Pancreas (tissue), 10 donors: Measurements from ENCODE around the gene NELFB. TPM values are rescaled to one million over a fixed set of nuclear protein-coding genes. Genes with fewer than 3 reads are reported as not detected.

Source experiments
- ATAC-seq, 4 donors: fragments of 200-7000 bp; cut with Tn5 transposase; one replicate each; pipeline versions ENCODE4 v1.8.0 to v1.9.1; 2020; ENCODE audit warnings: mild to moderate bottlenecking in 4 of 4, moderate library complexity in 4 of 4
- DNase-seq, 6 donors: peaks; one replicate each; pipeline ENCODE4 v3.0.0-alpha.2; 2020
- FAIRE-seq: peaks from 2 replicates; lab custom pipeline; 2012; peaks lifted over from hg19 to GRCh38; lab: Jason Lieb, UNC
- H3K27ac ChIP-seq, 4 donors: fragments of 200-600 bp; sonication (generic); 1 replicate in 3 of 4; 2 replicates in 1 of 4; pipeline versions ENCODE4 v1.5.0 to v1.8.0; 2020
- H3K27me3 ChIP-seq, 4 donors: fragments of 200-600 bp; one replicate each; pipeline ENCODE4 v1.8.0; 2021
- H3K36me3 ChIP-seq, 3 donors: fragments of 200-600 bp; sonication (generic) in 1 of 3; one replicate each; pipeline versions ENCODE4 v1.5.0 to v1.8.0; 2020 to 2021
- H3K4me1 ChIP-seq, 3 donors: fragments of 200-600 bp; one replicate each; pipeline ENCODE4 v1.8.0; 2021
- H3K4me3 ChIP-seq, 4 donors: fragments of 200-600 bp; sonication (generic) in 2 of 4; one replicate each; pipeline versions ENCODE4 v1.5.0 to v1.8.0; 2020 to 2021
- H3K9me3 ChIP-seq, 4 donors: fragments of 200-600 bp; one replicate each; pipeline ENCODE4 v1.8.0; 2021
- CTCF ChIP-seq, 4 donors: fragments of 200-600 bp; sonication (generic) in 3 of 4; IDR thresholded peaks; one replicate each; pipeline versions ENCODE4 v1.5.0 to v1.8.0; 2021; ENCODE audit warnings: antibody characterized with exemption in 4 of 4
- WGBS, 2 donors: extraction: QIAGEN DNeasy Blood & Tissue Kit; methylation state at CpG; one replicate each; pipeline ENCODE4 v1.1.7; 2013; 5-methylcytosine and 5-hydroxymethylcytosine counted together
- intact Hi-C, 3 donors: fragments of 100-400 bp; cut with DNase I; formaldehyde crosslinking; loops; one replicate each; pipeline versions ENCODE4 v1.11.1 to v1.14.2; 2022
- polyA plus RNA-seq, 2 donors: library from polyadenylated mRNA; stranded (reverse); fragments of 200-250 nt; gene quantifications; one replicate each; pipeline ENCODE4 v1.2.3, GENCODE V29; 2013
- total RNA-seq, 6 donors: library from RNA; stranded (reverse); fragmentation: NEBNext Ultra II Directional in 4 of 6; extraction: Animal tissue kit (Norgen Biotek cat#: 25700) in 4 of 6; gene quantifications; one replicate each; pipeline versions ENCODE4 v1.2.1 to v1.2.4, GENCODE V29; 2021 to 2023
- donor health status: healthy with polysubstance abuse.
- donor health status: DM: no; HTN: no; CAD: no; lungs with moderate emphysema.
- donor health status: DM: no; HTN: no; CAD: no.
- donor health status: control.
- donor health status: control.
- donor health status: Bipolar disorder and iron deficiency.
- donor health status: DM: yes; HTN: yes; CAD: no.
- donor health status: DM: no; HTN: no; CAD: no.
- donor health status: DM: no; HTN: no; CAD: no.
- donor health status: DM: yes; HTN: yes; CAD: no.

The NELFB gene
- total and polyA plus RNA-seq, 8 donors: 22.3 to 34.2 (median 29.5) TPM

- H3K27ac ChIP-seq: no peak overlapping the region
- no peaks in the 10 kb centered on the region for H3K27me3 ChIP-seq
- no peak overlapping the region for H3K4me3 ChIP-seq
- H3K4me1 ChIP-seq: peaks cover 0 to 3% (median 0%) of the 10 kb centered on the region in 3 donors
- FAIRE-seq (no peak), DNase-seq (peak in 1 of 6 donors; percentile 35), ATAC-seq (no peak)
- H3K9me3 ChIP-seq: no peaks in the 10 kb centered on the region
- TF ChIP-seq CTCF (IDR thresholded peaks at IDR 0.05): no peak
- intact Hi-C loops: no loop called here
- H3K36me3 ChIP-seq: no peaks in the 10 kb centered on the region
- WGBS, 2 donors: 89 to 91% methylated on average over 49 of the region's 49 CpGs
These were observed 41.7 kb upstream of the NELFB start for GRCh38 chr9:137213160-137214060.

GRCh38 chr9:137214620-137215019 lies 40.5 kb upstream of the NELFB start:
- peaks cover 0 to 5% (median 0%) of the 10 kb centered on the region in 3 donors for H3K4me1 ChIP-seq
- intact Hi-C loops: no loop called here
- FAIRE-seq: no peak
- ATAC-seq: no peak
- no peaks in the 10 kb centered on the region for H3K36me3 ChIP-seq
- DNase-seq: peak in 1 of 6 donors; percentile 33
- no peaks in the 10 kb centered on the region for H3K27me3 ChIP-seq
- TF ChIP-seq CTCF (IDR thresholded peaks at IDR 0.05): no peak
- WGBS, 2 donors: 91 to 97% methylated on average over 19 of the region's 19 CpGs
- H3K27ac ChIP-seq: no peak overlapping the region
- H3K4me3 ChIP-seq: no peak overlapping the region
- H3K9me3 ChIP-seq: no peaks in the 10 kb centered on the region

GRCh38 chr9:137215196-137215986 lies 39.7 kb upstream of the NELFB start:
- H3K4me3 ChIP-seq: no peak overlapping the region
- 91 to 94% methylated on average over 22 of the region's 22 CpGs for WGBS, 2 donors
- H3K27ac ChIP-seq: no peak overlapping the region
- no peak for FAIRE-seq
- no peak for ATAC-seq
- no peaks in the 10 kb centered on the region for H3K9me3 ChIP-seq
- intact Hi-C loops: no loop called here
- no peaks in the 10 kb centered on the region for H3K36me3 ChIP-seq
- no peak for TF ChIP-seq CTCF (IDR thresholded peaks at IDR 0.05)
- peaks cover 0 to 5% (median 0%) of the 10 kb centered on the region in 3 donors for H3K4me1 ChIP-seq
- no peaks in the 10 kb centered on the region for H3K27me3 ChIP-seq
- DNase-seq: peak in 1 of 6 donors; percentile 51

DNA sequence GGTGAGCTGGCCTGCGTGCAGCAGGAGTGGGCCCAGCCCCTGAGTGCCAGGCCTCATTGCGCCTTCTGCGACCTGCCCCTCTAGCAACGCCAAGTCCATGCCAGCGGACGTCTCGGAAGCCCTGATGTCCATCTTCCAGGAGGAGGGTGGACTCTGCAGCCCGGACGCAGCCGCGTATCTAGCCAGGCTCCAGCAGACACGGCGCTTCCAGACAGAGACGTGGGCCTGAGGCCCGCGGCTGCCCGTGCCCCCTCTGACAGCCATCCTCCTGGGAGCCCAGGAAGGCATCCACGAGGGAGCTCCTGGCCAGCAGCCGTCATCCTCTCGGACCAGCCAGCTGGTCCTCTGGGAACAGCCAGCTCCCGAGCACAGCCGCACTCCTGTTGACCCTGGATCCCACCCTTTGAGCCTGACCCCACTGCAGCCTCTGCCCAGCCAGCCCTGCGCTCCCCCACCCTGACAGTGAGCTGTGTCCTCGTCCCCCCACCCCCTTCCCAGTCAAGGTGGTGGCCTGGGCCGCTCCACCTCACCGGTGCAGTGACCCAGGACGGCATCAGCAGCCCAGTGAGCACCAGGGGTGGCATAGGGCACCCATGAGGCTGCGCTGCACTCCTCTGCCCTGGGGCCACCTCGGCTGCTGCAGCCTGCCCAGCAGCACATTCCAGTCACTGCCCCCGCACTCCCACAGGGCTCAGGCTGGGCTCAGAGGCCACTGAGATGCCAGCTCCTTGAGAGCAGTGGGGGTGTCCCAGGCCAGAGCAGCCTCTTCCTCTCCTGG lies 38.8 kb upstream of the NELFB start:
- intact Hi-C loops: no loop called here
- 92 to 93% methylated on average over 30 of the region's 30 CpGs for WGBS, 2 donors
- FAIRE-seq (no peak), ATAC-seq (no peak), DNase-seq (peak in 1 of 6 donors; percentile 47)
- peaks cover 0 to 5% (median 0%) of the 10 kb centered on the region in 3 donors for H3K4me1 ChIP-seq
- no peak for TF ChIP-seq CTCF (IDR thresholded peaks at IDR 0.05)
- H3K27ac ChIP-seq: peak overlapping the region in 1 of 4 donors; percentile 73
- H3K36me3 ChIP-seq: no peaks in the 10 kb centered on the region
- no peaks in the 10 kb centered on the region for H3K9me3 ChIP-seq
- peak overlapping the region in 1 of 4 donors; percentile 46 for H3K4me3 ChIP-seq
- H3K27me3 ChIP-seq: no peaks in the 10 kb centered on the region
